ENCODE data around the gene DUSP6.

DNA sequence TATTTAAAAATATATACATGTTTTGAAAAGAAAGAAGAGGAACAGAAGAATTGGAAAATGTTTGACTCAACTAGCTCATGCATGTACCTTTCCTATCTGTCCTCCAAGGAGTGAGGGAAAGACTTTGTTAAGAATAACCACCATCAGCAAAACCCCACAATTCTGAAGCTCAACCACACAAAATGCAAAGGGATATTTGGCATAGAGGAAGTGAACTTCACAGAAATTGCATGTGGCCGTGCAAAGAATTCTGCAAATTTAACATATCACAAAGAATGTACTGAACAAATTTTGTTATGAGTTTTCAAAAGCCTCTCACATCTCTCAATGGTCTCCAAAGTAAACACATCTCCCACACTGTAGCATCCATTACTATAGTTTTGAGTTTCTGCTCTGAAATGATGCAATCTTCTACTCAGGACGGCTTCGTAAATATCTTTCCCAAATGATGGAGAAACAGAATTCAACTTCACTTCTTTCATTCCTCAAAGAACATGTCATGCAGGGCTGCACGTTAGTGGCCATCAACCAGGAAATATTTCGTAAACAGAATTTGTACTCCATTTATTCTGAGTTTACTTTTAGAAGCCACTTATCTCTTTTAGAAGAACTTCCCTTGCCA is 17.6 kb downstream of the DUSP6 start:
- TF ChIP-seq, protein P1, sequence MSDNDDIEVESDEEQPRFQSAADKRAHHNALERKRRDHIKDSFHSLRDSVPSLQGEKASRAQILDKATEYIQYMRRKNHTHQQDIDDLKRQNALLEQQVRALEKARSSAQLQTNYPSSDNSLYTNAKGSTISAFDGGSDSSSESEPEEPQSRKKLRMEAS (IDR thresholded peaks at IDR 0.05; ENCODE audit: low read depth, low read length) = no peak
- TF ChIP-seq, protein P2, sequence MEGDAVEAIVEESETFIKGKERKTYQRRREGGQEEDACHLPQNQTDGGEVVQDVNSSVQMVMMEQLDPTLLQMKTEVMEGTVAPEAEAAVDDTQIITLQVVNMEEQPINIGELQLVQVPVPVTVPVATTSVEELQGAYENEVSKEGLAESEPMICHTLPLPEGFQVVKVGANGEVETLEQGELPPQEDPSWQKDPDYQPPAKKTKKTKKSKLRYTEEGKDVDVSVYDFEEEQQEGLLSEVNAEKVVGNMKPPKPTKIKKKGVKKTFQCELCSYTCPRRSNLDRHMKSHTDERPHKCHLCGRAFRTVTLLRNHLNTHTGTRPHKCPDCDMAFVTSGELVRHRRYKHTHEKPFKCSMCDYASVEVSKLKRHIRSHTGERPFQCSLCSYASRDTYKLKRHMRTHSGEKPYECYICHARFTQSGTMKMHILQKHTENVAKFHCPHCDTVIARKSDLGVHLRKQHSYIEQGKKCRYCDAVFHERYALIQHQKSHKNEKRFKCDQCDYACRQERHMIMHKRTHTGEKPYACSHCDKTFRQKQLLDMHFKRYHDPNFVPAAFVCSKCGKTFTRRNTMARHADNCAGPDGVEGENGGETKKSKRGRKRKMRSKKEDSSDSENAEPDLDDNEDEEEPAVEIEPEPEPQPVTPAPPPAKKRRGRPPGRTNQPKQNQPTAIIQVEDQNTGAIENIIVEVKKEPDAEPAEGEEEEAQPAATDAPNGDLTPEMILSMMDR (IDR thresholded peaks at IDR 0.05; ENCODE audit: low read depth, low read length) = no peak

All from NB4 (cell line).